Measurements from ENCODE around the gene ARID3A. TPM values are rescaled to one million over a fixed set of nuclear protein-coding genes. Genes with fewer than 3 reads are reported as not detected.
A peak's percentile ranks its signal among the peaks of the same experiment; 100 is the strongest.

The ARID3A gene
- total RNA-seq, 4 donors from 2014 or later: 1.8 to 9.9 (median 7.8) TPM

DNA sequence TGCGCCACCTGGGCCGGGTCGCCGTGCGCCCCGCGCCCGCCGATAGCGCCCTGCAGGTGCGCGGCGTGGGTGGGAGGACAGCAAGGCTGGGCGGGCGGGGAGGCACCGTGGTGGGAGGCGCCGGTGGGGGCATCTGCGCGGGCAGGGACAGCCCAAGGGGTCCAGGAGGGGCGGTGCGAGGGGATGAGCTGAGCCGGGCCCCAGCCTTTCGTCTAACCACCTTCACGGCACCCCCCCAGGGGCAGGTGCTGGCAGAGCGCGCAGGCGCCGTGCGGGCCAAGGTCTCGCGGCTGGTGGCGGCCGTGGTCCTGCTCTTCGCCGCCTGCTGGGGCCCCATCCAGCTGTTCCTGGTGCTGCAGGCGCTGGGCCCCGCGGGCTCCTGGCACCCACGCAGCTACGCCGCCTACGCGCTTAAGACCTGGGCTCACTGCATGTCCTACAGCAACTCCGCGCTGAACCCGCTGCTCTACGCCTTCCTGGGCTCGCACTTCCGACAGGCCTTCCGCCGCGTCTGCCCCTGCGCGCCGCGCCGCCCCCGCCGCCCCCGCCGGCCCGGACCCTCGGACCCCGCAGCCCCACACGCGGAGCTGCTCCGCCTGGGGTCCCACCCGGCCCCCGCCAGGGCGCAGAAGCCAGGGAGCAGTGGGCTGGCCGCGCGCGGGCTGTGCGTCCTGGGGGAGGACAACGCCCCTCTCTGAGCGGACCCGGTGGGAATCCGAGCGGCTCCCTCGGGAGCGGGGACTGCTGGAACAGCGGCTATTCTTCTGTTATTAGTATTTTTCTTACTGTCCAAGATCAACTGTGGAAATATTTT, 5.6 kb upstream of the ARID3A start:
- ATAC-seq (no peak), DNase-seq (no peak)
- Histone ChIP-seq H3K27me3 (peaks cover 37 to 57% (median 53%) of the 10 kb centered on the region in 3 donors), H3K4me1 (peaks cover 11 to 18% of the 10 kb centered on the region in 2 donors), H3K27ac (no peak overlapping the region), H3K9me3 (no peaks in the 10 kb centered on the region), H3K4me3 (peak overlapping the region in 1 of 4 donors; percentile 25), H3K36me3 (no peaks in the 10 kb centered on the region)
- TF ChIP-seq, protein P1, sequence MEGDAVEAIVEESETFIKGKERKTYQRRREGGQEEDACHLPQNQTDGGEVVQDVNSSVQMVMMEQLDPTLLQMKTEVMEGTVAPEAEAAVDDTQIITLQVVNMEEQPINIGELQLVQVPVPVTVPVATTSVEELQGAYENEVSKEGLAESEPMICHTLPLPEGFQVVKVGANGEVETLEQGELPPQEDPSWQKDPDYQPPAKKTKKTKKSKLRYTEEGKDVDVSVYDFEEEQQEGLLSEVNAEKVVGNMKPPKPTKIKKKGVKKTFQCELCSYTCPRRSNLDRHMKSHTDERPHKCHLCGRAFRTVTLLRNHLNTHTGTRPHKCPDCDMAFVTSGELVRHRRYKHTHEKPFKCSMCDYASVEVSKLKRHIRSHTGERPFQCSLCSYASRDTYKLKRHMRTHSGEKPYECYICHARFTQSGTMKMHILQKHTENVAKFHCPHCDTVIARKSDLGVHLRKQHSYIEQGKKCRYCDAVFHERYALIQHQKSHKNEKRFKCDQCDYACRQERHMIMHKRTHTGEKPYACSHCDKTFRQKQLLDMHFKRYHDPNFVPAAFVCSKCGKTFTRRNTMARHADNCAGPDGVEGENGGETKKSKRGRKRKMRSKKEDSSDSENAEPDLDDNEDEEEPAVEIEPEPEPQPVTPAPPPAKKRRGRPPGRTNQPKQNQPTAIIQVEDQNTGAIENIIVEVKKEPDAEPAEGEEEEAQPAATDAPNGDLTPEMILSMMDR (IDR thresholded peaks at IDR 0.05 in 4 of 5, conservative IDR thresholded peaks at IDR 0.05 in 1 of 5): no peak
- TF ChIP-seq POLR2A (IDR thresholded peaks at IDR 0.05): no peak
- intact Hi-C loops (cut with DNase I; ENCODE audit: low total_unique reads): loop anchor here (2.0 to 10.0 kb wide), 3 partner anchors 63 to 255 kb away; partner anchors contain the start of genes PTBP1 and RNF126
- in situ Hi-C loops (cut with MboI; ENCODE audit: low sequenced_read_pairs in 4 of 4): loop anchor here (5.0 to 10.0 kb wide), 3 partner anchors 62 to 148 kb away; partner anchors contain the start of gene WDR18 (in 4 of the 4)

- Histone ChIP-seq H3K4me1 (peaks cover 11 to 19% of the 10 kb centered on the region in 2 donors), H3K27ac (peak overlapping the region in 1 of 4 donors; percentile 86), H3K9me3 (no peaks in the 10 kb centered on the region), H3K27me3 (peaks cover 14 to 19% (median 18%) of the 10 kb centered on the region in 3 donors), H3K4me3 (peak overlapping the region; percentile 86 to 96 (median 93)), H3K36me3 (no peaks in the 10 kb centered on the region)
- in situ Hi-C loops (cut with MboI; ENCODE audit: low sequenced_read_pairs in 4 of 4) (loop anchor here (5.0 to 10.0 kb wide), 3 partner anchors 58 to 152 kb away; partner anchors contain the start of gene WDR18 (in 4 of the 4)), intact Hi-C loops (cut with DNase I; ENCODE audit: low total_unique reads) (loop anchor here (1.0 to 10.0 kb wide), 4 partner anchors 11 to 268 kb away; partner anchors contain the start of genes RNF126 and WDR18)
- no peak for ATAC-seq
- no peak for DNase-seq
- no peak for TF ChIP-seq POLR2A (IDR thresholded peaks at IDR 0.05)
- TF ChIP-seq, protein P1 (IDR thresholded peaks at IDR 0.05 in 4 of 5, conservative IDR thresholded peaks at IDR 0.05 in 1 of 5): no peak
These were observed 1.2 kb upstream of the ARID3A start for GRCh38 chr19:924553-925086.

DNA sequence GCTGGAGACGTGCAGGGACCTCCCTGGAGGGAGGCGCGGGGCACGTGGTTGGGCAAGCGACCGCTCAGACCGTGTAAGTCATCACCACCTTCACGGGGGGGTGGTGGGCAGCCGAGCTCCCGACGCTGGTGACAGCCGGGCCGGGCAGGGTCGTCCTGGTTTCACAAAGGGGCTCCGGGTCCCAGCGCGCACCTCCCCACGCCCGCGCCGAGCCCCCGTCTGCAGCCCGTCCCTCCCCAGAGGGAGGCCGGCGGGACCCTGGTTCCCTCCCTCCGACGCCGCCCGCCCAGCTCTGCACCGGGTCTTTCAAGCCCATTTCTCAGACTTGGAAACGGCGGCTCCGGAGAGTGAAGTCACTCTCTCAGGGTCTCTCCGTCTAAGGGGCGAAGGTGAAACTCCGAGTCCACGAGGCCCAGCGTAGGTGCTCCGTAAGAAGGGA, 729 bp upstream of the ARID3A start:
- peak; percentile 65 to 67 for ATAC-seq

GRCh38 chr19:926323-926588, 421 bp downstream of the ARID3A start:
- no peaks in the 10 kb centered on the region for H3K9me3 ChIP-seq
- H3K4me3 ChIP-seq: peak overlapping the region; percentile 86 to 96 (median 93)
- DNase-seq (no peak), ATAC-seq (no peak)
- H3K27ac ChIP-seq: peak overlapping the region; percentile 74 to 91 (median 86)
- no peaks in the 10 kb centered on the region for H3K36me3 ChIP-seq
- TF ChIP-seq POLR2A (IDR thresholded peaks at IDR 0.05): no peak
- TF ChIP-seq, protein P1 (IDR thresholded peaks at IDR 0.05 in 4 of 5, conservative IDR thresholded peaks at IDR 0.05 in 1 of 5): no peak
- intact Hi-C loops (cut with DNase I; ENCODE audit: low total_unique reads): loop anchor here (5.0 to 10.0 kb wide), 2 partner anchors 261 to 266 kb away; partner anchors contain the start of gene RNF126
- in situ Hi-C loops (cut with MboI; ENCODE audit: low sequenced_read_pairs in 4 of 4): loop anchor here in 1 of 4 donors (10.0 kb wide), 1 partner anchor 151 kb away; no protein-coding TSS in a partner anchor
- peaks cover 3% of the 10 kb centered on the region in 3 donors for H3K27me3 ChIP-seq
- H3K4me1 ChIP-seq: peaks cover 5 to 19% of the 10 kb centered on the region in 2 donors

More for the DNA sequence above, 729 bp upstream of the ARID3A start:
- no peak for TF ChIP-seq POLR2A (IDR thresholded peaks at IDR 0.05)
- TF ChIP-seq, protein P1 (IDR thresholded peaks at IDR 0.05 in 4 of 5, conservative IDR thresholded peaks at IDR 0.05 in 1 of 5): peak in 1 of 5 experiments; percentile 10
- DNase-seq: no peak
- H3K9me3 ChIP-seq: no peaks in the 10 kb centered on the region
- H3K4me3 ChIP-seq: peak overlapping the region; percentile 86 to 96 (median 93)
- H3K27ac ChIP-seq: peak overlapping the region; percentile 81 to 91 (median 86)
- H3K27me3 ChIP-seq: peaks cover 12 to 14% (median 13%) of the 10 kb centered on the region in 3 donors
- peaks cover 10 to 19% of the 10 kb centered on the region in 2 donors for H3K4me1 ChIP-seq
- no peaks in the 10 kb centered on the region for H3K36me3 ChIP-seq
- intact Hi-C loops (cut with DNase I; ENCODE audit: low total_unique reads): loop anchor here (1.0 to 10.0 kb wide), 4 partner anchors 10 to 267 kb away; partner anchors contain the start of genes RNF126 and WDR18
- in situ Hi-C loops (cut with MboI; ENCODE audit: low sequenced_read_pairs in 4 of 4): loop anchor here in 1 of 4 donors (10.0 kb wide), 1 partner anchor 150 kb away; no protein-coding TSS in a partner anchor

All from gastrocnemius medialis (tissue), 4 donors.